ENCODE data around the gene CXorf51B. TPM values are rescaled to one million over a fixed set of nuclear protein-coding genes. Genes with fewer than 3 reads are reported as not detected.
"Not testable (repeated sequence)": the region's sequence is repeated elsewhere in the genome, so short reads cannot be mapped to it uniquely, and the experiment has no call there.

CXorf51B gene
- total RNA-seq, result not detected

DNA sequence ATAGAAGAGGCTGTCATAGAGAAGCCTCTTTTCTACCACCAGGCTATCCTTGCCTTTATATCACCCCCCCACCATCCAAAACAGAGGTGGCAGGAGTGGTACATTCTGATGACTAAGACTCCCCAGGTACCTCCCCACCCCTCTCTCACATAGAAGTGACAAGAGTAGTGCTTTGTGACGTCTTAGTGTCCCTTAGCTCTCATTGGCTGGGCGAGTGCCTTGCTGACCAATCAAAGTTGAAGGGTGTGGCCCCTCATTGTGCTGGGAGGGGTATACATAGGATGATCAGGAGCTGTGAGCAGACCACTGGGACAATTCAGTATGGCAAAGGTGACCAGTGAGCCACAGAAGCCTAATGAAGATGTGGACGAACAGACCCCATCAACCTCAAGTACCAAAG is at the start of gene CXorf51B:
Gene CXorf51B, plus strand, starts transcription at position 301 of the 400 bp plus-strand sequence. Its CDS starts 21 bp downstream, at position 322.
- H3K9me3 Mint-ChIP-seq (ENCODE audit: low read depth); H3K4me1 Mint-ChIP-seq; H3K4me3 Mint-ChIP-seq; DNase-seq; H3K27ac Mint-ChIP-seq; CTCF ChIA-PET; H3K36me3 Mint-ChIP-seq; ATAC-seq; H3K27me3 Mint-ChIP-seq: not testable (repeated sequence)

DNA sequence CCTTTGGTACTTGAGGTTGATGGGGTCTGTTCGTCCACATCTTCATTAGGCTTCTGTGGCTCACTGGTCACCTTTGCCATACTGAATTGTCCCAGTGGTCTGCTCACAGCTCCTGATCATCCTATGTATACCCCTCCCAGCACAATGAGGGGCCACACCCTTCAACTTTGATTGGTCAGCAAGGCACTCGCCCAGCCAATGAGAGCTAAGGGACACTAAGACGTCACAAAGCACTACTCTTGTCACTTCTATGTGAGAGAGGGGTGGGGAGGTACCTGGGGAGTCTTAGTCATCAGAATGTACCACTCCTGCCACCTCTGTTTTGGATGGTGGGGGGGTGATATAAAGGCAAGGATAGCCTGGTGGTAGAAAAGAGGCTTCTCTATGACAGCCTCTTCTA is 5.1 kb downstream of the CXorf51B start, which contains the start of gene CXorf51A:
Gene CXorf51A, minus strand, starts transcription at position 101 of the 400 bp plus-strand sequence. Its CDS starts 21 bp downstream, at position 80.
- H3K4me1 Mint-ChIP-seq; H3K4me3 Mint-ChIP-seq; H3K27me3 Mint-ChIP-seq; H3K27ac Mint-ChIP-seq; H3K36me3 Mint-ChIP-seq; CTCF ChIA-PET; DNase-seq; H3K9me3 Mint-ChIP-seq (ENCODE audit: low read depth); ATAC-seq: not testable (repeated sequence)

DNA sequence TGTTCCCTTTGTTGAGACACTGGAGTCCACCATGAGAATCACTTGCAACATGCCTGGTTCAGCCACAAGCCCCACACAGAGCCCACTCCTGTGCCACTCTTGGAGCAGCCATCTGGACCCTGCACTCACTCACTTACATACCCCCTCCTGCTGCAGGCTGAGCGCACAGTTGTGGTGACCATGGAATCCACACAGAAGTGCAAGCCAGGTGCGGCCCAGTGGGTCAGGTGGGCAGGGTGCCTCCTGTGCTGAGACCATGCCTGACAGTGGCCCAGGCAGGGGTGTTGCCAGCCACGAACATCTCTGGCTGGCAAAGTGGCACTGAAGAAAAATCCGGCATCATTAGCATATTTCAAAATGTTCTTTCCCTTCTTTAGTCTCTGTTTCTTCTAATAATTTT is 22.4 kb downstream of the CXorf51B start:
- H3K4me3 Mint-ChIP-seq, result no peak overlapping the region

DNA sequence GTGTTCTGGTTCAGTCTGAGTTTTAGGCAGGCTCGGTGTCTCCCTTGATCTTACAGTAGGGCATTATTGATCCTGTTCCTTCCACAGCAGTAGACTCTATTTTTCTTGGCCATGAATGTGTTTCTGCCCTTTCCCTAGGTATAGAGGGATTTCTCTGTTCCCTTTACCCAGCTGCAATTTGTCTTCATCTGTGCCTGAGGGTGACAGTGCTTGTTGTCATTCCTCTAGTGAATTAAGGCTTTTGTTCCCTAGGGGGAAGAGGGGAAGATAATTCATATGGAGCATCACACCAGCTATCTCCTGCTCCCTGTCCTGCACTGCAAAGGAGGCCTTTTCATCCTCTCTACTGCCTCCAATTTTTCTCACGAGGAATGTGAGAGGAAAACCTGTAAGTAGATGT is 44.7 kb downstream of the CXorf51B start:
- Mint-ChIP-seq H3K27ac (no peak overlapping the region), H3K36me3 (no peaks in the 10 kb centered on the region), H3K27me3 (no peaks in the 10 kb centered on the region), H3K4me1 (no peaks in the 10 kb centered on the region), H3K9me3 (ENCODE audit: low read depth) (peaks cover 5% of the 10 kb centered on the region), H3K4me3 (no peak overlapping the region)
- DNase-seq (no peak), ATAC-seq (no peak)
- CTCF ChIA-PET, result no interaction called here

More for the DNA sequence above, 22.4 kb downstream of the CXorf51B start:
- CTCF ChIA-PET, result no interaction called here
- DNase-seq (no peak), ATAC-seq (no peak)
- H3K4me1 Mint-ChIP-seq, result no peaks in the 10 kb centered on the region
- no peaks in the 10 kb centered on the region for H3K27me3 Mint-ChIP-seq
- H3K36me3 Mint-ChIP-seq, result no peaks in the 10 kb centered on the region
- H3K27ac Mint-ChIP-seq, result no peak overlapping the region
- H3K9me3 Mint-ChIP-seq (ENCODE audit: low read depth), result no peaks in the 10 kb centered on the region

Other genes with a start within 250 kb of the CXorf51B start
- not detected for gene CXorf51A, start 5.0 kb downstream of the CXorf51B start, total RNA-seq

Data from activated CD8-positive, alpha-beta memory T cell treated with anti-CD3 and anti-CD28 coated beads, Interleukin-2, amount 10 ng/mL, durations not matched to agents 7 days and 5 days (primary cell).